IPS DF 6.9 (cell line): ENCODE measurements around the gene ITSN1.

Experiments
- DNase-seq: peaks from one replicate; pipeline ENCODE4 v3.0.0-alpha.2; 2013; ENCODE audit warnings: low read depth, low spot score
- H3K27ac ChIP-seq: one replicate; pipeline ENCODE4 v1.5.1; 2013; ENCODE audit warnings: low read length, control low read depth
- H3K27me3 ChIP-seq: 2 replicates; pipeline ENCODE4 v1.6.1; 2013; ENCODE audit warnings: mild to moderate bottlenecking, low read length; ENCODE audit not compliant: control insufficient read depth, insufficient read depth
- H3K36me3 ChIP-seq: 2 replicates; pipeline ENCODE4 v1.6.1; 2013; ENCODE audit warnings: low read length; ENCODE audit not compliant: control insufficient read depth, insufficient read depth
- H3K4me1 ChIP-seq: 2 replicates; pipeline ENCODE4 v1.6.1; 2013; ENCODE audit warnings: low read length; ENCODE audit not compliant: control insufficient read depth, insufficient read depth
- H3K4me3 ChIP-seq: 2 replicates; pipeline ENCODE4 v1.5.1; 2013; ENCODE audit warnings: mild to moderate bottlenecking, low read length
- H3K9me3 ChIP-seq: 2 replicates; pipeline ENCODE4 v1.6.1; 2013; ENCODE audit warnings: low read length, inconsistent platforms; ENCODE audit not compliant: control insufficient read depth, insufficient read depth
- WGBS: extraction: QIAGEN DNeasy Blood & Tissue Kit; methylation state at CpG from one replicate; pipeline ENCODE4 v1.1.7; 2013; ENCODE audit warnings: mixed read lengths, missing lambda C conversion rate; ENCODE audit not compliant: insufficient read length, insufficient coverage; 5-methylcytosine and 5-hydroxymethylcytosine counted together

ITSN1 gene

DNA sequence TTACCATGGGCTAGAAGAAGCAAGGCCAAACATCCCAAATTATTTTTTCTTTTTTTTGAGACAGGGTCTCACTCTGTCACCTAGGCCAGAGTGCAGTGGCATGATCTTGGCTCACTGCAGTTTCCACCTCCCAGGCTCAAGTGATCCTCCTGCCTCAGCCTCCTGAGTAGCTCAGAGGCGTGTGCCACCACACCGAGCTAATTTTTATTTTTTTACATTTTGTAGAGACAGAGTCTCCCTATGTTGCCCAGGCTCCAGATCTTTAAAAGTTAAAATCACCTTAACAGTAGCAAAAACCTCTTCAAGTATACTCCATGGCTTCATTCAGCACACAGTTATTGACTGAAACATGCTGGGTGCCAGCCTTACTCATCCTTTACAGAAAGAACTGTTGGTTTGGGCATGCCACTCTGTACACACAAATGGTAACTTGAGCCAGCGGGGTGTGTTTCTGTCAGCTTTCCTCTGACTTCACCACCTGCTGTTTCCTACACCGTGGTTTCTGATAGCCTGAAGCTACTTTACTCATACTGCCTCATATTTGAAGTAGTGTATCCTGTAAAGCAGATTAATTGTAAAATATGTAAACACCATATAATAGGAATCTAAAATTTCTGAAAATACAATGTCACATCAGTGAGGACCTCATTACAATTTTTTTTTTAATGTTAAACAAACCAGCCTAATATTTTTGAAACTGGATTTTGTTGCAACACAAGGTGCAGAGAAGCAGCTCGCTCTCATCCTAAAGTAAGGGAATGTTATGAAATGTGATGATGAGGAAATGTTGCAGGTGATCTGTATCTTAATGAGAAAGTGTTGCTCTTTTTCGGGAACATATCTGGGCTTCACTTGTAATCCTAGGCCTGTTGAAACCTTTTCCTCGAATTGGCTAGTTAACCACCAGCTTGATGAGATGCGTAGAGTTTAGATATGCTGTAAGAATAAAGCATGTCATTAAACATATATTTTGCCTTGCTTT, 159.4 kb downstream of the ITSN1 start:
- Histone ChIP-seq H3K4me3 (no peak overlapping the region), H3K36me3 (peaks cover 4% of the 10 kb centered on the region; the same call in 1 of the 2 replicates), H3K27me3 (no peaks in the 10 kb centered on the region), H3K27ac (no peak overlapping the region), H3K4me1 (no peaks in the 10 kb centered on the region), H3K9me3 (no peaks in the 10 kb centered on the region)
- WGBS: no CpG with 5 or more reads among the region's 8 CpGs
- DNase-seq: no peak

DNA sequence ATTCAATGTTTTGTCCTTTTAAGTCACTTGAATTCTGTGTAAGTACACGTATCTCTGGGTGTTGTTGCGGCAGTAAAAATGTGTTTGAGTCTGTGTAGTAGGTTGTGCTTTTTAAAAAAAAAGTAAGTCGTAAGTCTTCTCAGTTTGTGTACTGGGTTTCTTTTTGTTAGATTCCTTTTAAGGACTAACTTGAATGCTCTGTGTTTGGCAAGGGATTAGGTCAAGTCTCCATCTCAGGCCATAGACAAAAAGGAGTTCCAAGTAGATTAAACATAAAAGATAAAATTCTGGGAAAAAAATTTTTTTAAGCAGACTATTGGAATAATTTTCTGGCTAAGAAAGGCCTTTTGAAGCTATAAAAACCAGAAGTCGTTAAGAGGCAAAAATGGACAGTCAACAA, 160.2 kb downstream of the ITSN1 start:
- H3K27ac ChIP-seq: no peak overlapping the region
- no peaks in the 10 kb centered on the region for H3K36me3 ChIP-seq
- DNase-seq: no peak
- no peaks in the 10 kb centered on the region for H3K4me1 ChIP-seq
- WGBS: no CpG with 5 or more reads among the region's 4 CpGs
- no peaks in the 10 kb centered on the region for H3K27me3 ChIP-seq
- H3K4me3 ChIP-seq: no peak overlapping the region
- H3K9me3 ChIP-seq: no peaks in the 10 kb centered on the region

- Histone ChIP-seq H3K36me3 (no peaks in the 10 kb centered on the region), H3K27me3 (no peaks in the 10 kb centered on the region), H3K4me1 (no peaks in the 10 kb centered on the region), H3K9me3 (no peaks in the 10 kb centered on the region), H3K27ac (no peak overlapping the region), H3K4me3 (no peak overlapping the region)
- no CpG with 5 or more reads among the region's 2 CpGs for WGBS
- no peak for DNase-seq
Measured at GRCh38 chr21:33808715-33809367, 166.5 kb downstream of the ITSN1 start.

- Histone ChIP-seq H3K4me3 (no peak overlapping the region), H3K27me3 (no peaks in the 10 kb centered on the region), H3K9me3 (no peaks in the 10 kb centered on the region), H3K27ac (no peak overlapping the region), H3K4me1 (peaks cover 2% of the 10 kb centered on the region; the same call in 1 of the 2 replicates), H3K36me3 (no peaks in the 10 kb centered on the region; the same call in 1 of the 2 replicates)
- DNase-seq: no peak
- WGBS: no CpG with 5 or more reads among the region's 4 CpGs
Measured at GRCh38 chr21:33810766-33811165, 168.5 kb downstream of the ITSN1 start.

DNA sequence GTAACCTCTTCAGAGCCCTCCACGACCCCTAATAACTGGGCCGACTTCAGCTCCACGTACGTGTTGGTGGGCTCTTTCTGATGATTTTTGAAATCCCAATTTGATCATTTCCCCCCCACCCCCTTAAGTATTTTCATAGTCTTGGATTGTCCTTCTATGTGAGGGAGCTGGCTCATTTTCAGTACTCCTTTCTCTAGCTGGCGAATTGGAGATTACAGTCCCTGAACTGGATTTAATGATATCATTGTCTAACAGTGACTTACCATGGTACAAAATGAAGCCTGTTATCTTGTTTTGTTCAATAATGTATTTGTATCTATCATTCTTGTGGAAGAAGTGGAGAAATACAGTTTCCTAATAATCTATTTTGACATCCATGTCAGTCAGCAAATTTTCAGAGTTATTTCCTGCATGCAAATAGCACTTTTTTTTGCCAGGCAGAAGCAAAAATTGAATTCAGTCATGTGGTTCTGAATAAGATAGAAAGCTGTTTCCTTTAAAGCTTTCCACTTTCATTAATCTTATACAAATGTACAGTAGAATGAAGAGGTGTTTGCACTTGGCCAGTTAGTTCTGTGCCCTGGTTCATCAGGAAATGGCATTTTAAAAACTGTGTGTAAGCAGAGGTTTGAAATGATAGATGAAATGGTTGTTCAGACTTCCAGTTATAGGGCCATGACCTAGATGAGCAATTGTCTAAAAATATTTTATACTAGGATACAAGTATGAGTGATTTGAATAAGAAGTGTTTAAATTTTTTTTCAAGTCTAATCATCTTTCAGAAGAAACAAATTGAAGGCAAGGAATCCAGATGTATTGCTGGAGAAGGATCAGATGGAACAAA, 169.1 kb downstream of the ITSN1 start:
- Histone ChIP-seq H3K4me1 (peaks cover 2% of the 10 kb centered on the region; the same call in 1 of the 2 replicates), H3K27ac (no peak overlapping the region), H3K4me3 (no peak overlapping the region), H3K36me3 (peaks cover under 1% of the 10 kb centered on the region; the same call in 1 of the 2 replicates), H3K27me3 (no peaks in the 10 kb centered on the region), H3K9me3 (no peaks in the 10 kb centered on the region)
- no CpG with 5 or more reads among the region's 5 CpGs for WGBS
- no peak for DNase-seq

GRCh38 chr21:33813832-33814365, 171.6 kb downstream of the ITSN1 start:
- DNase-seq: no peak
- no peak overlapping the region for H3K4me3 ChIP-seq
- H3K27me3 ChIP-seq: no peaks in the 10 kb centered on the region
- peaks cover 2% of the 10 kb centered on the region; the same call in 1 of the 2 replicates for H3K4me1 ChIP-seq
- peaks cover 7% of the 10 kb centered on the region; the same call in 1 of the 2 replicates for H3K36me3 ChIP-seq
- H3K27ac ChIP-seq: no peak overlapping the region
- H3K9me3 ChIP-seq: no peaks in the 10 kb centered on the region
- no CpG with 5 or more reads among the region's 7 CpGs for WGBS

DNA sequence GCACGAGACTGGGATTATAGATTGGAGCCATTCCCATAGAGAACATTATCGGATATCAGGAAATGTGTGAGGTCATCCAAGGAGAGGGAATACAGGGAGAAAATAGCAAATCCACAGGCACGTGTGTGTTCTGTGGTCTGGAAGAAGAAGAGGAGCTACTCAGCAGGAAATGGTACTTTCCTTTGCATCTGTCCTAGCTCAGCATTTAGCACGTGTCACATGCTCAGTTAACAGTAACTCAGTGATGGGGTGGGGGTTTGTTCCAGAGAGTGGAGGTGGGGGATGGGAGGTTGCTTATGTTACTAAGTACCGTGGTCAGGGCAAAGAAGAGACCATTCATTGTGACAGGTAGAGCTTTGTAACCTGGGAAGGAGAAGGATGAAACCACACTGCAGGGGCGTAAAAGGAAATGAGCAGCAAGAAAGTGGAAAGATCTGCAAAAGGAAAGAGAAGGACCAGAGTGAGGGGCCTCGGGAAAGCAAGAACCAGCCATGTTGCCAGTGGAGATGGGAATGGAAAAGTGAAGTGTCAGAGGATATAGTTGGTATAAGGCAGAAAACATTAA, 172.9 kb downstream of the ITSN1 start:
- WGBS: no CpG with 5 or more reads among the region's 7 CpGs
- Histone ChIP-seq H3K27me3 (no peaks in the 10 kb centered on the region), H3K4me1 (peaks cover 2% of the 10 kb centered on the region; the same call in 1 of the 2 replicates), H3K4me3 (no peak overlapping the region), H3K36me3 (peaks cover 7% of the 10 kb centered on the region; the same call in 1 of the 2 replicates), H3K27ac (no peak overlapping the region), H3K9me3 (no peaks in the 10 kb centered on the region)
- DNase-seq: no peak

DNA sequence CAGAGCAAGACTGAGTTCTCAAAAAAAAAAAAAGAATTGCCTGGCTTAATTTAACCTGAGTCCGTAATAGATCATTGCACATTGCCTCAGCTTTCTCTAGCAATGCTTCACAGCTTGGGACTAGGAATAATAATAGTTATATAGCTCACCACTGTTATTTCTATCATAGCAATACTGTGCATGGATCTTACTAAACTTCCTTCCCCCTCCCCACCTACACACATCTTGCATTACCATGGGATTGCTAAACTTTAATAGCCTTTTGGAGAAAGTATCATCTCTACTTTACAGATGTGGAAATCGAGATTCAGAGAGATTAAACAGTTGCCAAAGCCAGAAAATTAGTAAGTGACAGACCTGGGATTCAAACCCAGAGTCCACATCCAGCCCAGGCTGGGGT, 173.9 kb downstream of the ITSN1 start:
- DNase-seq: no peak
- H3K4me3 ChIP-seq: no peak overlapping the region
- H3K36me3 ChIP-seq: peaks cover 7% of the 10 kb centered on the region; the same call in 1 of the 2 replicates

GRCh38 chr21:33817138-33817537, 174.8 kb downstream of the ITSN1 start:
- H3K36me3 ChIP-seq: peaks cover 10% of the 10 kb centered on the region; the same call in 1 of the 2 replicates
- no peaks in the 10 kb centered on the region for H3K9me3 ChIP-seq
- no peak for DNase-seq
- no CpG with 5 or more reads among the region's 7 CpGs for WGBS
- no peak overlapping the region for H3K4me3 ChIP-seq
- no peaks in the 10 kb centered on the region for H3K27me3 ChIP-seq
- H3K27ac ChIP-seq: no peak overlapping the region
- peaks cover 2% of the 10 kb centered on the region; the same call in 1 of the 2 replicates for H3K4me1 ChIP-seq

More for the DNA sequence above, 173.9 kb downstream of the ITSN1 start:
- Histone ChIP-seq H3K27me3 (no peaks in the 10 kb centered on the region), H3K4me1 (peaks cover 2% of the 10 kb centered on the region; the same call in 1 of the 2 replicates), H3K27ac (no peak overlapping the region), H3K9me3 (no peaks in the 10 kb centered on the region)
- no CpG with 5 or more reads among the region's 2 CpGs for WGBS
